Stimulated activated CD8-positive, alpha-beta memory T cell treated with anti-CD3 and anti-CD28 coated beads, Interleukin-4, amount 100 ng/mL, for 48 hours (primary cell): ENCODE data around the gene ELMO1.
A peak's percentile ranks its signal among the peaks of the same experiment; 100 is the strongest.

Experiments
- DNase-seq: peaks from one replicate; pipeline ENCODE4 v3.0.0-alpha.2; 2020

Gene ELMO1

GRCh38 chr7:36896956-36897590 is 551.6 kb downstream of the ELMO1 start:
- no peak for DNase-seq

GRCh38 chr7:36896418-36896817 is 552.2 kb downstream of the ELMO1 start:
- no peak for DNase-seq

GRCh38 chr7:36895192-36895591 is 553.5 kb downstream of the ELMO1 start:
- no peak for DNase-seq

GRCh38 chr7:36894190-36894589 is 554.5 kb downstream of the ELMO1 start:
- DNase-seq, result no peak

- no peak for DNase-seq
Measured at GRCh38 chr7:36889182-36889581, 559.5 kb downstream of the ELMO1 start.

- no peak for DNase-seq
Measured at GRCh38 chr7:36887969-36888368, 560.7 kb downstream of the ELMO1 start.

GRCh38 chr7:36887233-36887632 is 561.4 kb downstream of the ELMO1 start:
- DNase-seq, result no peak

GRCh38 chr7:36884910-36885309 is 563.8 kb downstream of the ELMO1 start:
- no peak for DNase-seq

- DNase-seq, result no peak
Measured at GRCh38 chr7:36884351-36884750, 564.3 kb downstream of the ELMO1 start.

GRCh38 chr7:36881233-36881874 is 567.3 kb downstream of the ELMO1 start:
- DNase-seq, result no peak

- DNase-seq, result no peak
Measured at GRCh38 chr7:36880108-36880507, 568.6 kb downstream of the ELMO1 start.

GRCh38 chr7:36879021-36879420 is 569.6 kb downstream of the ELMO1 start:
- DNase-seq, result no peak

GRCh38 chr7:36878288-36878687 is 570.4 kb downstream of the ELMO1 start:
- no peak for DNase-seq

GRCh38 chr7:36875794-36876193 is 572.9 kb downstream of the ELMO1 start:
- DNase-seq, result no peak

- DNase-seq, result no peak
Measured at GRCh38 chr7:36874041-36874440, 574.6 kb downstream of the ELMO1 start.

GRCh38 chr7:36871863-36872262 is 576.8 kb downstream of the ELMO1 start:
- DNase-seq, result no peak

GRCh38 chr7:36871355-36871738 is 577.3 kb downstream of the ELMO1 start:
- DNase-seq, result no peak

GRCh38 chr7:36870625-36871354 is 577.9 kb downstream of the ELMO1 start:
- DNase-seq, result no peak

- DNase-seq, result no peak
Measured at GRCh38 chr7:36868727-36869411, 579.8 kb downstream of the ELMO1 start.

- no peak for DNase-seq
Measured at GRCh38 chr7:36865019-36865418, 583.6 kb downstream of the ELMO1 start.

- DNase-seq, result peak; percentile 38
Measured at GRCh38 chr7:36863901-36864701, 584.6 kb downstream of the ELMO1 start.

- no peak for DNase-seq
Measured at GRCh38 chr7:36862771-36863261, 585.8 kb downstream of the ELMO1 start.

- no peak for DNase-seq
Measured at GRCh38 chr7:36861656-36862055, 587.0 kb downstream of the ELMO1 start.
